Measurements from ENCODE around the gene C12orf54.
"Not testable (repeated sequence)": the region's sequence is repeated elsewhere in the genome, so short reads cannot be mapped to it uniquely, and the experiment has no call there.

The C12orf54 gene

DNA sequence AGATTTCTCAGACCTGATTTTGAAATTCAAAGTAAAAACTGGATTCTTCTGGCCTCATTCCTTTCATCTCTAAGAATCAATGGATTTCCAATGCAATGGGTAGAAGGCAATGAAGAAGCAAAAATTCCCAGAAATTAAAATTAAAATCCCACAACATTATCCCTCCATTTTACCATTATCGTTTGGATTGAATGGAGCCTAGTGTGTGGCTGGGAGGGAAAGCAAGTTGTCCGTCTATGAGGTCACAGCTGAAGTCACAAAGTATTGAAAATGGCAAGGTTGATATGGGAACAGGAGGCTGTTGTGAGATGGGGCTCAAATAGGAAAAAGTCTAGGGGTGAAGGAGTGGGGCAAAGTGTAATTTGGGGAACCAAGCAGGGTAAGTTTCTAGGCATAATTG is at the start of gene C12orf54:
C12orf54 (plus strand) TSS at position 301 of the 400 bp plus-strand sequence. CDS start 799 bp downstream, outside the sequence.
- H3K9ac ChIP-seq = no peak within 1 kb of the TSS
- H3K27me3 ChIP-seq = no peaks in the 10 kb centered on the region
- no peaks in the 10 kb centered on the region for H3K36me3 ChIP-seq
- no peak within 1 kb of the TSS for H3K27ac ChIP-seq
- H3K9me3 ChIP-seq = no peaks in the 10 kb centered on the region
- no peaks in the 10 kb centered on the region for H4K20me1 ChIP-seq
- H3K4me3 ChIP-seq = no peak within 1 kb of the TSS
- no peak within 1 kb of the TSS for H3K4me2 ChIP-seq
- TF ChIP-seq Cebpa-rat (IDR thresholded peaks at IDR 0.05) = no peak
- no peaks in the 10 kb centered on the region for H3K4me1 ChIP-seq

DNA sequence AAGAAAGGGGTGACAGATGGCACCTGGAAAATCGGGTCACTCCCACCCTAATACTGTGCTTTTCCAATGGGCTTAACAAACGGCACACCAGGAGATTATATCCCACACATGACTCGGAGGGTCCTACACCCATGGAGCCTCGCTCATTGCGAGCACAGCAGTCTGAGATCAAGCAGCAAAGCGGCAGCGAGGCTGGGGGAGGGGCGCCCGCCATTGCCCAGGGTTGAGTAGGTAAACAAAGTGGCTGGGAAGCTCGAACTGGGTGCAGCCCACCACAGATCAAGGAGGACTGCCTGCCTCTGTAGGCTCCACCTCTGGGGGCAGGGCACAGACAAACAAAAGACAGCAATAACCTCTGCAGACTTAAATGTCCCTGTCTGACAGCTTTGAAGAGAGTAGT is 48.3 kb upstream of the C12orf54 start:
- not testable (repeated sequence) for H3K4me1 ChIP-seq, H3K4me3 ChIP-seq, H3K9ac ChIP-seq, H3K4me2 ChIP-seq, H4K20me1 ChIP-seq, H3K36me3 ChIP-seq, H3K9me3 ChIP-seq, H3K27me3 ChIP-seq, H3K27ac ChIP-seq

DNA sequence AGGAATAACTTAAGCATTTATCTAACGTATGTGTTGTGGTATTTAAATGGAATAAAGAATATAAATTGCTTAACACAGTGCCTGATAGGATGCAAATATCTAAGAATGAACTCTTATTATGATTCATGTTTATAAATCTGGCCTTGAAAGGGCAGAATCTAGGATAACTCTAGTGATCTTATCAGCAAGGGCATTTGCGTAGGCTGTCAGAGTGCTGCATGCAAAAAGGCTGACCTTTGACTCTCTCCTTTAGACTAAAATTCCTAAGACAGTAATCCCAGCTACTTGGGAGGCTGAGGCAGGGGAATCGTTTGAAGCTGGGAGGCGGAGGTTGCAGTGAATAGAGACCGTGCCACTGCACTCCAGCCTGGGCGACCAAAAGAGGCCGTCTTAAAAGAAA is 41.2 kb upstream of the C12orf54 start:
- Histone ChIP-seq H3K4me1 (no peaks in the 10 kb centered on the region), H3K4me2 (no peak overlapping the region), H3K27me3 (no peaks in the 10 kb centered on the region), H3K9ac (no peak overlapping the region), H3K4me3 (no peak overlapping the region), H3K36me3 (no peaks in the 10 kb centered on the region), H3K9me3 (no peaks in the 10 kb centered on the region), H4K20me1 (no peaks in the 10 kb centered on the region), H3K27ac (no peak overlapping the region)
- no peak for TF ChIP-seq Cebpa-rat (IDR thresholded peaks at IDR 0.05)

DNA sequence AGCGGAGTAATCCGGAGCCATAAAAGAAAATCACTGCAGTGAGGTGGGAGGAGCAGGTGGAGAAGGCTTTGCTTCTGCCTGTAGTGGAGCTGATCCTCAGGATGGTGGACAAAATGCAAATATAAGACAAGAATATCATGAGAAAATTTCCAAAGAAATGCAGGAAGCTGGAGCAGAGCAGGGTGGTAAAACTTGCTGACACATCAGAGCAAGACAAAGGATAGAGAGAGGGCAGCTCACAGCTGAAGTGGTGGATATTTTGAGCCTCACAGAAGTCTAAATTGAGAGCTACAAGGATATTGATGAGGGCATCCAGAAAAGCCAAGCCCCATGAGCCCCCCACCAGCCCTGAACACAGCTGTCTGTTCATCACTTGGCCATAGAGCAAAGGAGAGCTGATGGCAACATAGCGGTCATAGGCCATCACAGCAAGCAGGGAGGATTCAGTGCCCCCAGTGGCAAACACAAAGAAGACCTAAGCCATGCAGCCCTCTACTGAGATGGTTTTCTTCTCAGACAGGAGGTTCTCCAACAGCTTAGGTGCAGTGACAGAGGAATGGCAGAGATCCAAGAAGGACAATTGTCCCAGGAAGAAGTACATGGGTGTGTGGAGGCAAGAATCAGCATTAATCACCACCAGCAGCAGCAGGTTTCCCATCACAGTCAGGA is 40.0 kb upstream of the C12orf54 start:
- Histone ChIP-seq H3K4me2 (no peak overlapping the region), H3K9ac (no peak overlapping the region), H3K27me3 (no peaks in the 10 kb centered on the region), H4K20me1 (no peaks in the 10 kb centered on the region), H3K36me3 (no peaks in the 10 kb centered on the region), H3K4me1 (no peaks in the 10 kb centered on the region), H3K9me3 (no peaks in the 10 kb centered on the region), H3K4me3 (no peak overlapping the region), H3K27ac (no peak overlapping the region)
- no peak for TF ChIP-seq Cebpa-rat (IDR thresholded peaks at IDR 0.05)

DNA sequence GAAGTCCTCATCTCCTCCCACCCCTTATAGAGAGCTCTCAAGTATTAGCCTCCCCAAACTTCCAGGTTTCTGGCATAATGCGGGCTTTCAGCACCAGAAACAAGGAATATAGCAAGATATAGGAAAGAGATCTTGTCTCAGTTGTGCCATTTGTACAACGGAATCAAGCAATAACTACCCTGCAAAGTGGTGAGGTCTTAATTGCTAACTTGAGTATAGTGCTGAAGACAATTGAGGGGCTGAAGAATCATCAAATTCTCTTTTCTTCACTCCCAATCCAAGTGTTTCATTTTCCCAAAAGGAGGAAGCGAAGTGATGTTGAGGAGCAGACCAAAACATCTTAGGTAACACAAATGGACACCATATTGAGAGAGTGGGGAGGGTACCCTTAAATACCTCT is 36.8 kb upstream of the C12orf54 start:
- Histone ChIP-seq H3K9me3 (0 out of 2 replicates have a peak, but pooled peaks cover 4% of the 10 kb centered on the region), H3K9ac (no peak overlapping the region), H3K4me2 (no peak overlapping the region), H3K4me3 (no peak overlapping the region), H3K36me3 (no peaks in the 10 kb centered on the region), H3K4me1 (no peaks in the 10 kb centered on the region), H3K27ac (no peak overlapping the region), H3K27me3 (no peaks in the 10 kb centered on the region), H4K20me1 (no peaks in the 10 kb centered on the region)
- no peak for TF ChIP-seq Cebpa-rat (IDR thresholded peaks at IDR 0.05)

DNA sequence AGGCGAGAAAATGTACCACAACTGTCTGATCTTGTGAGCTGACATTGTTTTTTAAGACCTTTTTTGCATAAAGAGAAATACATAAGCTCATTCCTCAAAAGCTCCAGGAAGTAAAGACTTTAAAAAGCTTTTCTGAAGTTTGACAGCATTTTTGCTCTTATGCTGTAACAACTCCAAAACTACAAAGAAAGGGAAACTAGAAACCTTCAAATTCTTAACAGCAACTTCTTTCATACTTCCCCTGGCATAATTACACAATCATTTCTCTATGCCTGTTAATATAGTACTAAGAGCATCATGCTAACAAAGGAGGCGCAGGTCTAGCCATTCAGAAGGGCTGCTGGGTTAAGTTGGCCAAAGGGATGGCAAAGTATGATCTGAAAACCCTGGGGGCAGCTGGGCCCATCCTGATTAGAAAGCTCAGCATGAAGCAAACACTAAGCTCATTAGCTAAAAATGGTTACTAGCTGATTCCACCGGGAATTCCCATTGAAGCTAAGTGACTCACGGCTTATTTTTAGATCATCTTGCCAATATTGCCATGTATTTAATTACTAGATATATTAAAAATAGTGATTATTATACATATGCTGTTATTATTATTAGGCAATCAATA is 36.0 kb upstream of the C12orf54 start:
- Histone ChIP-seq H3K27ac (no peak overlapping the region), H3K4me1 (no peaks in the 10 kb centered on the region), H3K27me3 (no peaks in the 10 kb centered on the region), H3K9ac (no peak overlapping the region), H3K36me3 (no peaks in the 10 kb centered on the region), H3K4me2 (no peak overlapping the region), H3K9me3 (0 out of 2 replicates have a peak, but pooled peaks cover 4% of the 10 kb centered on the region), H3K4me3 (no peak overlapping the region), H4K20me1 (no peaks in the 10 kb centered on the region)
- TF ChIP-seq Cebpa-rat (IDR thresholded peaks at IDR 0.05) = no peak

DNA sequence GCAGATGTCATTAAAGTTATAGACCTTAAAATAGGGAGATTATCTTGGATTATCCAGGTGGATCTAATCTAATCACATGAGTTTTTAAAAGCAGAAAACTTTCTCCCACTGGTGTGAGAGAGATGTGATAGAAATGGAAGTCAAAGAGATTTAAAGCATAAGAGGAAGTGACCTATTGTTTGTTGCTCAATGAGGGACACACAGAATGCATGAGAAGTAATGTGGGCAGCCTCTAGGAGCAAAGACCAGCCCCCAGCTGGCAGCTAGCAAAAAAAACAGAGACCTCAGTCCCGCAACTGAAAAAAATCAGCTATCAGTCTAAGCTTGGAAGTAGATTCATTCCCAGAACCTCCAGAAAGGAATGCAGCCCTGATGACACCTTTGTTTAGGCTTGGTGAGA is 34.5 kb upstream of the C12orf54 start:
- 0 out of 2 replicates have a peak, but pooled peaks cover 4% of the 10 kb centered on the region for H3K9me3 ChIP-seq
- H4K20me1 ChIP-seq = no peaks in the 10 kb centered on the region
- H3K36me3 ChIP-seq = no peaks in the 10 kb centered on the region
- H3K27me3 ChIP-seq = no peaks in the 10 kb centered on the region
- H3K4me1 ChIP-seq = no peaks in the 10 kb centered on the region
- H3K9ac ChIP-seq = no peak overlapping the region
- no peak overlapping the region for H3K27ac ChIP-seq
- H3K4me3 ChIP-seq = no peak overlapping the region
- TF ChIP-seq Cebpa-rat (IDR thresholded peaks at IDR 0.05) = no peak
- no peak overlapping the region for H3K4me2 ChIP-seq

DNA sequence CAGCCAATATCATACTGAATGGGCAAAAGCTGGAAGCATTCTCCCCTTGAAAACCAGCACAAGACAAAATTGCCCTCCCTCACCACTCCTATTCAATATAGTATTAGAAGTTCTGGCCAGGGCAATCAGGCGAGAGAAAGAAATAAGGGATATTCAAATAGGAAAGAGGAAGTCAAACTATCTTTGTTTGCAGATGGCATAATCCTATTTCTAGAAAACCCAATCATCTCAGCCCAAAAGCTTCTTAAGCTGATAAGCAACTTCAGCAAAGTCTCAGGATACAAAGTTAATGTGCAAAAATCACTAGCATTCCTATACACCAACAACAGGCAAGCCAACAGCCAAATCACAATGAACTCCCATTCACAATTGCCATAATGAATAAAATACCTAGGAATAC is 30.9 kb upstream of the C12orf54 start:
- Histone ChIP-seq H3K4me2 (no peak overlapping the region), H3K9ac (no peak overlapping the region), H3K9me3 (0 out of 2 replicates have a peak, but pooled peaks cover 4% of the 10 kb centered on the region), H4K20me1 (no peaks in the 10 kb centered on the region), H3K4me1 (no peaks in the 10 kb centered on the region), H3K36me3 (no peaks in the 10 kb centered on the region), H3K27me3 (no peaks in the 10 kb centered on the region), H3K27ac (no peak overlapping the region), H3K4me3 (no peak overlapping the region)
- no peak for TF ChIP-seq Cebpa-rat (IDR thresholded peaks at IDR 0.05)

DNA sequence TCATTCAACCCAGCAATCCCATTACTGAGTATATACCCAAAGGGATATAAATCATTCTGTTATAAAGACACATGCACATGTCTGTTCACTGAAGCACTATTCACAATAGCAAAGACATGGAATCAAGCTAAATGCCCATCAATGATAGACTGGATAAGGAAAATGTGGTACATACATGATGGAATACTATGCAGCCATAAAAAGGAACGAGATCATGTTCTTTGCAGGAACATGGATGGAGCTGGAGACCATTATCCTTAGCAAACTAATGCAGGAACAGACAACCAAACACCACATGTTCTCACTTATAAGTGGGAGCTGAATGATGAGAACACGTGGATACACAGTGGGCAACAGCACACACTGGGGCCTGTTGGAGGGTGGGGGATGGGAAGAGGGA is 29.3 kb upstream of the C12orf54 start:
- not testable (repeated sequence) for H4K20me1 ChIP-seq, H3K27ac ChIP-seq, H3K27me3 ChIP-seq, H3K36me3 ChIP-seq, H3K4me2 ChIP-seq, H3K4me1 ChIP-seq, H3K4me3 ChIP-seq, H3K9me3 ChIP-seq, H3K9ac ChIP-seq

DNA sequence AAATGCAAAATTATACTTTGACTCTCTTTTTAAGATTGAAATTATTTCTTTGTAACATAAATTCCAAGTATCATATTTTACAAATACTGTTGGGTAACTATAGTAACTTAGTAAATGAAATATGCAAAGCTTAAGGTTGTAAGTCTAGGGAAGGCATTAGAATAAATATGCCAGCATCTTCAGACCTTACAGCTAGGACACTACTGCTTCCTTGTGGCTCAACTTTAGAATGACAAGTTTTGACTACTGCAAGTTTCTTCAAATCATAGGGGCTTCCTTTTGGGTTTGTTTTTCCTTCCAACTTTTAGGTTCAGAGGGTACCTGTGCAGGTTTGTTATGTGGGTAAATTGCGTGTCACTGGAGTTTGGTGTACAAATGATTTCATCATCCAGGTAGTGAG is 27.6 kb upstream of the C12orf54 start:
- no peaks in the 10 kb centered on the region for H3K36me3 ChIP-seq
- H3K4me3 ChIP-seq = no peak overlapping the region
- H4K20me1 ChIP-seq = no peaks in the 10 kb centered on the region
- H3K27me3 ChIP-seq = no peaks in the 10 kb centered on the region
- no peak overlapping the region for H3K27ac ChIP-seq
- 0 out of 2 replicates have a peak, but pooled peaks cover 3% of the 10 kb centered on the region for H3K9me3 ChIP-seq
- H3K4me2 ChIP-seq = no peak overlapping the region
- no peak for TF ChIP-seq Cebpa-rat (IDR thresholded peaks at IDR 0.05)
- H3K4me1 ChIP-seq = no peaks in the 10 kb centered on the region
- no peak overlapping the region for H3K9ac ChIP-seq

All from BLaER1 (cell line).